ENCODE results near the gene KCTD5. TPM values are rescaled to one million over a fixed set of nuclear protein-coding genes. Genes with fewer than 3 reads are reported as not detected.

Gene KCTD5
- total and polyA plus RNA-seq, 10 of the 15 experiments (the other 5 are each of a cell fraction or from before 2014, with no cell fraction given): 0.58 to 56.4 (median 37.3) TPM

DNA sequence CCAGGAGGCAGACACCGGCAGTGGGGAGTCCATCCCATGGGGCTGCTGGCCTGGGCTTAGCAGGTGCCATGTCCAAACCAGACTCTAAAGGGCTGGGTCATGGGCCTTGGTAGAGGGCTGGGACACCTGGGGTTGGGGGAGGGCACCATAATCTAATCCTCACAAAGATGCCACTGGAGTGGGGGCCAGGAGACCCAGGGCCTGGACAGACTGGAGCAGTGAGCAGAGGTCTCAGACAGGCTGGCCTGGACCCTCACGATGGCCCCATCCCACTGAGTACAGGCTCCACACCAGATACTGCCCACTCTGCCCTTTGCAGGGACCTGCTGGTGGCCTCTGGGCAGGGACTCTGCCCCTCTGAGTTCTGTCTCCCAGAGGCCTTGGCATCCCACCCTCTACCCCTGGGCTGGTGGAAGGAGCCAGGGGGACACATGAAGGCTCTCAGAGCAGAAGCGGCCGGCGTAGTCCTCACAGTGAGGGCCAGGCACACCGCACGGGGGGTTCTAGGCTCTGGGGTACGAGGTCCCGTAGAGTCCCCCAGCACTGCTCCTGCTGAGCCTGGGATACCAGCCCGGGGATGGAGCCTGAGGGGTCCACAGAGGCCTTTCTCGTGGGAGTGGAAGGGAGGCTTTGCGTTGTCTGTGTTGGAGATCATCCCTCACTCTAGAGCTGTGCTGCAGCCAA lies 60.1 kb downstream of the KCTD5 start:
- in situ Hi-C loops (cut with MboI): no loop called here
- CTCF ChIA-PET: no interaction called here
- SMC1A ChIA-PET (ENCODE audit: uncharacterized antibody, unreplicated experiment): no interaction called here
- Histone ChIP-seq H3K27me3 (replicated peaks in 1 of 2; ENCODE audit: control insufficient read depth in 2 of 2, insufficient read depth in 2 of 2, low read length in 1 of 2) (no peaks in the 10 kb centered on the region), H3K9me3 (replicated peaks; ENCODE audit: control insufficient read depth, insufficient read depth, low read length) (no peaks in the 10 kb centered on the region), H3K4me3 (no peak overlapping the region), H3K4me1 (ENCODE audit: control insufficient read depth, insufficient read depth, low read length) (no peaks in the 10 kb centered on the region), H3K79me2 (ENCODE audit: control insufficient read depth, insufficient read depth, low read length) (no peaks in the 10 kb centered on the region), H4K20me1 (ENCODE audit: control insufficient read depth, insufficient read depth) (no peaks in the 10 kb centered on the region; the same call in 1 of the 2 replicates), H3K4me2 (ENCODE audit: control insufficient read depth, insufficient read depth) (no peak overlapping the region), H3K36me3 (ENCODE audit: control insufficient read depth in 2 of 2, insufficient read depth in 2 of 2, low read length in 1 of 2) (no peaks in the 10 kb centered on the region), H3K9ac (ENCODE audit: control insufficient read depth, insufficient read depth, low read length) (no peak overlapping the region), H3K27ac (ENCODE audit: control insufficient read depth, insufficient read depth) (no peak overlapping the region), H2AFZ (ENCODE audit: control insufficient read depth, low read depth, low read length) (no peak overlapping the region)
- TF ChIP-seq, protein P1, sequence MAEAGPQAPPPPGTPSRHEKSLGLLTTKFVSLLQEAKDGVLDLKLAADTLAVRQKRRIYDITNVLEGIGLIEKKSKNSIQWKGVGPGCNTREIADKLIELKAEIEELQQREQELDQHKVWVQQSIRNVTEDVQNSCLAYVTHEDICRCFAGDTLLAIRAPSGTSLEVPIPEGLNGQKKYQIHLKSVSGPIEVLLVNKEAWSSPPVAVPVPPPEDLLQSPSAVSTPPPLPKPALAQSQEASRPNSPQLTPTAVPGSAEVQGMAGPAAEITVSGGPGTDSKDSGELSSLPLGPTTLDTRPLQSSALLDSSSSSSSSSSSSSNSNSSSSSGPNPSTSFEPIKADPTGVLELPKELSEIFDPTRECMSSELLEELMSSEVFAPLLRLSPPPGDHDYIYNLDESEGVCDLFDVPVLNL (IDR thresholded peaks at IDR 0.05; ENCODE audit: low read depth, low read length): no peak
- TF ChIP-seq, protein P2, sequence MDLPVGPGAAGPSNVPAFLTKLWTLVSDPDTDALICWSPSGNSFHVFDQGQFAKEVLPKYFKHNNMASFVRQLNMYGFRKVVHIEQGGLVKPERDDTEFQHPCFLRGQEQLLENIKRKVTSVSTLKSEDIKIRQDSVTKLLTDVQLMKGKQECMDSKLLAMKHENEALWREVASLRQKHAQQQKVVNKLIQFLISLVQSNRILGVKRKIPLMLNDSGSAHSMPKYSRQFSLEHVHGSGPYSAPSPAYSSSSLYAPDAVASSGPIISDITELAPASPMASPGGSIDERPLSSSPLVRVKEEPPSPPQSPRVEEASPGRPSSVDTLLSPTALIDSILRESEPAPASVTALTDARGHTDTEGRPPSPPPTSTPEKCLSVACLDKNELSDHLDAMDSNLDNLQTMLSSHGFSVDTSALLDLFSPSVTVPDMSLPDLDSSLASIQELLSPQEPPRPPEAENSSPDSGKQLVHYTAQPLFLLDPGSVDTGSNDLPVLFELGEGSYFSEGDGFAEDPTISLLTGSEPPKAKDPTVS (IDR thresholded peaks at IDR 0.05; ENCODE audit: low read depth, low read length): no peak
- TF ChIP-seq, protein P3, sequence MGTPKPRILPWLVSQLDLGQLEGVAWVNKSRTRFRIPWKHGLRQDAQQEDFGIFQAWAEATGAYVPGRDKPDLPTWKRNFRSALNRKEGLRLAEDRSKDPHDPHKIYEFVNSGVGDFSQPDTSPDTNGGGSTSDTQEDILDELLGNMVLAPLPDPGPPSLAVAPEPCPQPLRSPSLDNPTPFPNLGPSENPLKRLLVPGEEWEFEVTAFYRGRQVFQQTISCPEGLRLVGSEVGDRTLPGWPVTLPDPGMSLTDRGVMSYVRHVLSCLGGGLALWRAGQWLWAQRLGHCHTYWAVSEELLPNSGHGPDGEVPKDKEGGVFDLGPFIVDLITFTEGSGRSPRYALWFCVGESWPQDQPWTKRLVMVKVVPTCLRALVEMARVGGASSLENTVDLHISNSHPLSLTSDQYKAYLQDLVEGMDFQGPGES (IDR thresholded peaks at IDR 0.05): no peak
- TF ChIP-seq, protein P4, sequence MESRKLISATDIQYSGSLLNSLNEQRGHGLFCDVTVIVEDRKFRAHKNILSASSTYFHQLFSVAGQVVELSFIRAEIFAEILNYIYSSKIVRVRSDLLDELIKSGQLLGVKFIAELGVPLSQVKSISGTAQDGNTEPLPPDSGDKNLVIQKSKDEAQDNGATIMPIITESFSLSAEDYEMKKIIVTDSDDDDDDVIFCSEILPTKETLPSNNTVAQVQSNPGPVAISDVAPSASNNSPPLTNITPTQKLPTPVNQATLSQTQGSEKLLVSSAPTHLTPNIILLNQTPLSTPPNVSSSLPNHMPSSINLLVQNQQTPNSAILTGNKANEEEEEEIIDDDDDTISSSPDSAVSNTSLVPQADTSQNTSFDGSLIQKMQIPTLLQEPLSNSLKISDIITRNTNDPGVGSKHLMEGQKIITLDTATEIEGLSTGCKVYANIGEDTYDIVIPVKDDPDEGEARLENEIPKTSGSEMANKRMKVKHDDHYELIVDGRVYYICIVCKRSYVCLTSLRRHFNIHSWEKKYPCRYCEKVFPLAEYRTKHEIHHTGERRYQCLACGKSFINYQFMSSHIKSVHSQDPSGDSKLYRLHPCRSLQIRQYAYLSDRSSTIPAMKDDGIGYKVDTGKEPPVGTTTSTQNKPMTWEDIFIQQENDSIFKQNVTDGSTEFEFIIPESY (IDR thresholded peaks at IDR 0.05): no peak
- TF ChIP-seq, protein P5, sequence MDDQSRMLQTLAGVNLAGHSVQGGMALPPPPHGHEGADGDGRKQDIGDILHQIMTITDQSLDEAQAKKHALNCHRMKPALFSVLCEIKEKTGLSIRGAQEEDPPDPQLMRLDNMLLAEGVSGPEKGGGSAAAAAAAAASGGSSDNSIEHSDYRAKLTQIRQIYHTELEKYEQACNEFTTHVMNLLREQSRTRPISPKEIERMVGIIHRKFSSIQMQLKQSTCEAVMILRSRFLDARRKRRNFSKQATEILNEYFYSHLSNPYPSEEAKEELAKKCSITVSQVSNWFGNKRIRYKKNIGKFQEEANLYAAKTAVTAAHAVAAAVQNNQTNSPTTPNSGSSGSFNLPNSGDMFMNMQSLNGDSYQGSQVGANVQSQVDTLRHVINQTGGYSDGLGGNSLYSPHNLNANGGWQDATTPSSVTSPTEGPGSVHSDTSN (IDR thresholded peaks at IDR 0.05; ENCODE audit: insufficient replicate concordance, low read depth, low read length): no peak
- no peak for TF ChIP-seq BRCA1 (IDR thresholded peaks at IDR 0.05; ENCODE audit: low read depth, low read length)
- no peak for TF ChIP-seq MTA2 (IDR thresholded peaks at IDR 0.05; ENCODE audit: low read depth)
- no peak for TF ChIP-seq KAT2A (conservative IDR thresholded peaks at IDR 0.05; ENCODE audit: control insufficient read depth, low read depth, low read length)
- TF ChIP-seq SMARCA5 (IDR thresholded peaks at IDR 0.05): no peak
- TF ChIP-seq, protein P6, sequence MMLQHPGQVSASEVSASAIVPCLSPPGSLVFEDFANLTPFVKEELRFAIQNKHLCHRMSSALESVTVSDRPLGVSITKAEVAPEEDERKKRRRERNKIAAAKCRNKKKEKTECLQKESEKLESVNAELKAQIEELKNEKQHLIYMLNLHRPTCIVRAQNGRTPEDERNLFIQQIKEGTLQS (IDR thresholded peaks at IDR 0.05; ENCODE audit: borderline replicate concordance, extremely low read depth, low read depth, low read length): no peak
- TF ChIP-seq IRF4 (IDR thresholded peaks at IDR 0.05; ENCODE audit: low read depth, low read length): no peak
- DNase-seq (ENCODE audit: low read depth, low spot score) (no peak), ATAC-seq (no peak), FAIRE-seq (no peak)
- intact Hi-C loops (cut with micrococcal nuclease; ENCODE audit: unreplicated experiment): no loop called here
- 55% methylated on average over 12 of the region's 12 CpGs for WGBS (ENCODE audit: insufficient coverage, insufficient replicate concordance, low lambda C conversion rate, missing lambda C conversion rate)
- RAD21 ChIA-PET (ENCODE audit: unreplicated experiment): no interaction called here
- no TSS peak for BruUV-seq (replicated peaks)
- POLR2A ChIA-PET: no interaction called here

All from GM12878 (cell line).